DOHH2 (cell line): ENCODE measurements around the gene PRR9.

Experiments
- H3F3A ChIP-seq: fragments of 200-600 bp; sonication (generic), shearing (Covaris generic); 2 replicates; pipeline ENCODE4 v1.6.0; 2016; ENCODE audit warnings: antibody characterized with exemption, mild to moderate bottlenecking; ENCODE audit not compliant: control insufficient read depth, insufficient read depth
- H3K27ac ChIP-seq: fragments of 200-600 bp; sonication (generic); 2 replicates; pipeline ENCODE4 v1.5.1; 2014; ENCODE audit warnings: low read depth, mild to moderate bottlenecking, low read length, moderate library complexity
- H3K27me3 ChIP-seq: fragments of 200-600 bp; sonication (generic); 2 replicates; pipeline ENCODE4 v1.6.1; 2014; ENCODE audit warnings: mild to moderate bottlenecking, low read length, mixed read lengths; ENCODE audit not compliant: control insufficient read depth
- H3K36me3 ChIP-seq: fragments of 200-600 bp; sonication (generic); 2 replicates; pipeline ENCODE4 v1.6.1; 2014; ENCODE audit warnings: mild to moderate bottlenecking, low read length, moderate library complexity, mixed read lengths; ENCODE audit not compliant: control insufficient read depth
- H3K4me1 ChIP-seq: fragments of 200-600 bp; sonication (generic); 2 replicates; pipeline ENCODE4 v1.6.1; 2014; ENCODE audit warnings: mild to moderate bottlenecking, low read length, mixed read lengths; ENCODE audit not compliant: control insufficient read depth
- H3K4me2 ChIP-seq: fragments of 200-600 bp; sonication (generic); 2 replicates; pipeline ENCODE4 v1.6.0; 2014; ENCODE audit warnings: mild to moderate bottlenecking, low read length, moderate library complexity
- H3K4me3 ChIP-seq: fragments of 200-600 bp; sonication (generic); 2 replicates; pipeline ENCODE4 v1.5.1; 2014; ENCODE audit warnings: mild to moderate bottlenecking, low read length, mixed read lengths
- H3K79me2 ChIP-seq: fragments of 200-600 bp; sonication (generic); 2 replicates; pipeline ENCODE4 v1.6.1; 2014; ENCODE audit warnings: mild to moderate bottlenecking, low read length, mixed read lengths; ENCODE audit not compliant: control insufficient read depth
- H3K9me2 ChIP-seq: fragments of 200-600 bp; sonication (generic); replicated peaks from 2 replicates; pipeline ENCODE4 v1.6.1; 2014; ENCODE audit warnings: mild to moderate bottlenecking, low read length, mixed read lengths; ENCODE audit not compliant: control insufficient read depth
- H3K9me3 ChIP-seq: fragments of 200-600 bp; sonication (generic); 2 replicates; pipeline ENCODE4 v1.6.1; 2014; ENCODE audit warnings: antibody characterized with exemption, low read length, mixed read lengths; ENCODE audit not compliant: control insufficient read depth, insufficient read depth
- H4K20me1 ChIP-seq: fragments of 200-600 bp; sonication (generic); 2 replicates; pipeline ENCODE4 v1.6.0; 2014; ENCODE audit warnings: low read depth, mild to moderate bottlenecking, antibody characterized with exemption, low read length, moderate library complexity; ENCODE audit not compliant: control insufficient read depth, insufficient read depth
- EZH2phosphoT487 ChIP-seq: fragments of 200-600 bp; sonication (generic); IDR thresholded peaks from 2 replicates; pipeline ENCODE4 v1.6.1; 2017; ENCODE audit warnings: borderline replicate concordance, mild to moderate bottlenecking, antibody characterized with exemption, low read length, moderate library complexity, mixed read lengths
- TF ChIP-seq, protein P1 (sequence below): fragments of 200-600 bp; sonication (generic); IDR thresholded peaks from one replicate; pipeline ENCODE4 v1.5.1; 2014; ENCODE audit warnings: antibody characterized with exemption, mild to moderate bottlenecking, low read depth, low read length; ENCODE audit not compliant: poor library complexity, severe bottlenecking

The PRR9 gene

DNA sequence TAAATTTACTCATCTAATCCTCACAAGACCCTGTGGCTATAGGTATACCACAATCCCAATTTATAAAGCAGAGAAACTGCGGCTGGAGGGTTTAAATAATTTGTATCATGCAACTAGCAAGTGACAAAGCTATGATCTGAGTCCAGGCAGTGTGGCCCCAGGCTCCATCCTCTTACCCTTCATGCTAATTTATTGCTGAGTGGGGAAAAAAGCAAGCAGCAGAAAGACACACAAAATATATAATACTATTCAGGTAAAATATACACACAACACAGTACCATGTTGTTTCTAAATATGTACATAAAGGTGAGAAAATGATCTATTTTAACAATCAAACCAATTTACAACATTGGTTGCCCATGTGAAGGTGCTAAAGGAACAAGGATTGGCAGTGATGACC is 24.8 kb downstream of the PRR9 start:
- Histone ChIP-seq H3K27ac (no peak overlapping the region), H4K20me1 (no peaks in the 10 kb centered on the region; the same call in 1 of the 2 replicates), H3F3A (no peaks in the 10 kb centered on the region), H3K4me2 (no peak overlapping the region), H3K9me2 (no peaks in the 10 kb centered on the region), H3K9me3 (no peaks in the 10 kb centered on the region), H3K4me3 (no peak overlapping the region), H3K79me2 (no peaks in the 10 kb centered on the region), H3K4me1 (no peaks in the 10 kb centered on the region), H3K36me3 (no peaks in the 10 kb centered on the region), H3K27me3 (no peaks in the 10 kb centered on the region)
- TF ChIP-seq EZH2phosphoT487 = no peak
- TF ChIP-seq, protein P1, sequence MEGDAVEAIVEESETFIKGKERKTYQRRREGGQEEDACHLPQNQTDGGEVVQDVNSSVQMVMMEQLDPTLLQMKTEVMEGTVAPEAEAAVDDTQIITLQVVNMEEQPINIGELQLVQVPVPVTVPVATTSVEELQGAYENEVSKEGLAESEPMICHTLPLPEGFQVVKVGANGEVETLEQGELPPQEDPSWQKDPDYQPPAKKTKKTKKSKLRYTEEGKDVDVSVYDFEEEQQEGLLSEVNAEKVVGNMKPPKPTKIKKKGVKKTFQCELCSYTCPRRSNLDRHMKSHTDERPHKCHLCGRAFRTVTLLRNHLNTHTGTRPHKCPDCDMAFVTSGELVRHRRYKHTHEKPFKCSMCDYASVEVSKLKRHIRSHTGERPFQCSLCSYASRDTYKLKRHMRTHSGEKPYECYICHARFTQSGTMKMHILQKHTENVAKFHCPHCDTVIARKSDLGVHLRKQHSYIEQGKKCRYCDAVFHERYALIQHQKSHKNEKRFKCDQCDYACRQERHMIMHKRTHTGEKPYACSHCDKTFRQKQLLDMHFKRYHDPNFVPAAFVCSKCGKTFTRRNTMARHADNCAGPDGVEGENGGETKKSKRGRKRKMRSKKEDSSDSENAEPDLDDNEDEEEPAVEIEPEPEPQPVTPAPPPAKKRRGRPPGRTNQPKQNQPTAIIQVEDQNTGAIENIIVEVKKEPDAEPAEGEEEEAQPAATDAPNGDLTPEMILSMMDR = no peak

DNA sequence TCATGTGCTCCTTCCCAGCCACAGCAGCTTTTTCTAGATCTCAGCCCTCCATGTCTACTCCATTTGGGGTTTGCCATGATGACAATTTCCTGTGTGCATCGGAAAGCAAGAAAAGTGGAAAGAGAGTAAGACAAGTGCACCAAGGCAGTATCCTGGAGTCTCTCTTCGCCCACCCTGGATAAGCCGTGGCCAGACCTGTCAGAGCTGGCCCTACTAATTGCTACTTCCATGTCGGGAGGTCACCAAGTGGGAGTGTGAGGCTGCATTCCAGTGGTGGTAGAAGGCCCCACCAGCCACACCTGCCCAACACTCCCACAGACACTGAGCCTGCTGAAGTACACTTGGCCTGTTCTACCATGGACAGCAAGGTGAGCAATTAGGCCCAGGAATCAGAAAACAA is 28.1 kb downstream of the PRR9 start:
- Histone ChIP-seq H3K9me3 (no peaks in the 10 kb centered on the region), H3K79me2 (no peaks in the 10 kb centered on the region), H3K4me2 (no peak overlapping the region), H3K27me3 (no peaks in the 10 kb centered on the region), H4K20me1 (no peaks in the 10 kb centered on the region; the same call in 1 of the 2 replicates), H3K4me3 (no peak overlapping the region), H3F3A (no peaks in the 10 kb centered on the region), H3K4me1 (no peaks in the 10 kb centered on the region), H3K36me3 (no peaks in the 10 kb centered on the region), H3K9me2 (no peaks in the 10 kb centered on the region), H3K27ac (no peak overlapping the region)
- TF ChIP-seq, protein P1 = no peak
- no peak for TF ChIP-seq EZH2phosphoT487

DNA sequence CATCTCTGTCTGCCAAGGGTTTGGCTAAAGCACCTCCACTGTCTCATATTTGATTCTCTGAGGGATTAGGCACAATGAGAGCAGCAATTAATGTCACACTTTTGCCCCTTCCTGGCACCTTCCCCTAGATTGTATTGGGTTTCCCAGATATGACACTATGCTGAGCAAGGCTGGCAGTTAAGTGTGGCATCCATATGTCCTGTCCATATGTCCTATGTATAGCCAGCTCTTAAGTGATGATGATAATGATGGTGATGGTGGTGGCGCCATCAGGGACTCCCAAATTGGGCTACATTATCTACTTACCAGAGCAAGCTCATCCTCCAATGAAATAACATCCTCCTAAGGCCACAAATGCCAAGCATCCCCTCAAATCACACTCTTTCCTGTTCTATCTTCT is 28.6 kb downstream of the PRR9 start:
- no peak for TF ChIP-seq EZH2phosphoT487
- TF ChIP-seq, protein P1 = no peak
- no peaks in the 10 kb centered on the region; the same call in 1 of the 2 replicates for H4K20me1 ChIP-seq
- no peak overlapping the region for H3K4me3 ChIP-seq
- no peaks in the 10 kb centered on the region for H3K9me3 ChIP-seq
- H3K36me3 ChIP-seq = no peaks in the 10 kb centered on the region
- no peak overlapping the region for H3K27ac ChIP-seq
- no peak overlapping the region for H3K4me2 ChIP-seq
- no peaks in the 10 kb centered on the region for H3K4me1 ChIP-seq
- H3F3A ChIP-seq = no peaks in the 10 kb centered on the region
- no peaks in the 10 kb centered on the region for H3K79me2 ChIP-seq
- H3K27me3 ChIP-seq = no peaks in the 10 kb centered on the region
- H3K9me2 ChIP-seq = no peaks in the 10 kb centered on the region
